ENCODE results near the gene MCTP2.

- no peak for TF ChIP-seq POLR2A (IDR thresholded peaks at IDR 0.05; ENCODE audit: low read length)
- TF ChIP-seq GATA1 (IDR thresholded peaks at IDR 0.05; ENCODE audit: low read depth, low read length) = no peak
Observed at GRCh38 chr15:94370936-94371285, 139.6 kb downstream of the MCTP2 start.
